Natural killer cell (primary cell): Measurements from ENCODE around the gene MXD1. TPM values are rescaled to one million over a fixed set of nuclear protein-coding genes. Genes with fewer than 3 reads are reported as not detected.
"Not testable (repeated sequence)": the region's sequence is repeated elsewhere in the genome, so short reads cannot be mapped to it uniquely, and the experiment has no call there.

ENCODE experiments used
- ATAC-seq, 3 donors: fragments of 150-1000 bp in 2 of 3; fragments of 200-7000 bp in 1 of 3; cut with Tn5 transposase; 1 replicate in 1 of 3; 2 replicates in 2 of 3; pipeline ENCODE4 v1.10.0; 2021; ENCODE audit warnings: mild to moderate bottlenecking in 2 of 3, moderate library complexity in 2 of 3
- DNase-seq, 2 donors: peaks; one replicate each; pipeline versions ENCODE4 v3.0.0 to v3.0.0-alpha.2; 2013 to 2021; ENCODE audit warnings: mixed read lengths in 1 of 2
- H3K27ac ChIP-seq: one replicate; pipeline ENCODE4 v1.5.1; 2013; ENCODE audit warnings: mild to moderate bottlenecking, low read length
- H3K27me3 ChIP-seq: one replicate; pipeline ENCODE4 v1.6.1; 2013; ENCODE audit warnings: low read length; ENCODE audit not compliant: control insufficient read depth, insufficient read depth
- H3K36me3 ChIP-seq: one replicate; pipeline ENCODE4 v1.6.1; 2013; ENCODE audit warnings: low read length; ENCODE audit not compliant: control insufficient read depth, insufficient read depth
- H3K4me1 ChIP-seq: one replicate; pipeline ENCODE4 v1.6.1; 2013; ENCODE audit warnings: low read length; ENCODE audit not compliant: control insufficient read depth, insufficient read depth
- H3K4me3 ChIP-seq: one replicate; pipeline ENCODE4 v1.5.1; 2013; ENCODE audit warnings: low read length
- H3K9me3 ChIP-seq: one replicate; pipeline ENCODE4 v1.6.1; 2013; ENCODE audit warnings: low read length; ENCODE audit not compliant: control insufficient read depth, insufficient read depth
- H3K27ac Mint-ChIP-seq, 2 donors: one replicate each; pipeline ENCODE4 v1.8.0; 2022; ENCODE audit warnings: mild to moderate bottlenecking in 2 of 2, mixed read lengths in 2 of 2, moderate library complexity in 1 of 2
- H3K27me3 Mint-ChIP-seq, 2 donors: one replicate each; pipeline ENCODE4 v1.8.0; 2022; ENCODE audit warnings: low read depth in 2 of 2, mixed read lengths in 2 of 2
- H3K36me3 Mint-ChIP-seq: one replicate; pipeline ENCODE4 v1.8.0; 2022; ENCODE audit warnings: mixed read lengths
- H3K4me1 Mint-ChIP-seq, 2 donors: one replicate each; pipeline ENCODE4 v1.8.0; 2022; ENCODE audit warnings: mixed read lengths in 2 of 2
- H3K4me3 Mint-ChIP-seq: one replicate; pipeline ENCODE4 v1.8.0; 2022; ENCODE audit warnings: mild to moderate bottlenecking, moderate library complexity, mixed read lengths
- H3K9me3 Mint-ChIP-seq, 2 donors: one replicate each; pipeline ENCODE4 v1.8.0; 2022; ENCODE audit warnings: mixed read lengths in 2 of 2
- WGBS: methylation state at CpG from one replicate; pipeline ENCODE4 v1.1.7; 2013; ENCODE audit warnings: missing lambda C conversion rate; ENCODE audit not compliant: insufficient coverage; 5-methylcytosine and 5-hydroxymethylcytosine counted together
- intact Hi-C: fragments of 100-400 bp; cut with micrococcal nuclease; formaldehyde crosslinking; loops from one replicate; pipeline ENCODE4 v1.14.2; 2022
- total RNA-seq, 4 donors: library from RNA; stranded (reverse); fragments of 120-200 nt in 1 of 4; gene quantifications; one replicate each; pipeline versions ENCODE4 v1.2.3 to v1.2.4, GENCODE V29; 2013 to 2022
- TF ChIP-seq, protein P1 (sequence below): fragments of 200-600 bp; IDR thresholded peaks from one replicate; pipeline ENCODE4 v1.8.0; 2022; ENCODE audit warnings: antibody characterized with exemption

Gene MXD1
- total RNA-seq, 3 donors from 2014 or later (not counting 1 experiment from before 2014, with no cell fraction given): 63.0 to 165 (median 112) TPM

- ATAC-seq (no peak), DNase-seq (no peak)
- H3K4me3 ChIP-seq: no peak overlapping the region
- Mint-ChIP-seq H3K4me3 (no peak overlapping the region), H3K9me3 (no peaks in the 10 kb centered on the region), H3K27ac (no peak overlapping the region), H3K27me3 (no peaks in the 10 kb centered on the region), H3K4me1 (peaks cover 19 to 21% of the 10 kb centered on the region in 2 donors), H3K36me3 (no peaks in the 10 kb centered on the region)
- no peaks in the 10 kb centered on the region for H3K27me3 ChIP-seq
- TF ChIP-seq, protein P1, sequence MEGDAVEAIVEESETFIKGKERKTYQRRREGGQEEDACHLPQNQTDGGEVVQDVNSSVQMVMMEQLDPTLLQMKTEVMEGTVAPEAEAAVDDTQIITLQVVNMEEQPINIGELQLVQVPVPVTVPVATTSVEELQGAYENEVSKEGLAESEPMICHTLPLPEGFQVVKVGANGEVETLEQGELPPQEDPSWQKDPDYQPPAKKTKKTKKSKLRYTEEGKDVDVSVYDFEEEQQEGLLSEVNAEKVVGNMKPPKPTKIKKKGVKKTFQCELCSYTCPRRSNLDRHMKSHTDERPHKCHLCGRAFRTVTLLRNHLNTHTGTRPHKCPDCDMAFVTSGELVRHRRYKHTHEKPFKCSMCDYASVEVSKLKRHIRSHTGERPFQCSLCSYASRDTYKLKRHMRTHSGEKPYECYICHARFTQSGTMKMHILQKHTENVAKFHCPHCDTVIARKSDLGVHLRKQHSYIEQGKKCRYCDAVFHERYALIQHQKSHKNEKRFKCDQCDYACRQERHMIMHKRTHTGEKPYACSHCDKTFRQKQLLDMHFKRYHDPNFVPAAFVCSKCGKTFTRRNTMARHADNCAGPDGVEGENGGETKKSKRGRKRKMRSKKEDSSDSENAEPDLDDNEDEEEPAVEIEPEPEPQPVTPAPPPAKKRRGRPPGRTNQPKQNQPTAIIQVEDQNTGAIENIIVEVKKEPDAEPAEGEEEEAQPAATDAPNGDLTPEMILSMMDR: no peak
- no peak overlapping the region for H3K27ac ChIP-seq
- no peaks in the 10 kb centered on the region for H3K9me3 ChIP-seq
- H3K4me1 ChIP-seq: peaks cover 17% of the 10 kb centered on the region
- intact Hi-C loops: loop anchor here (5.0 kb wide), 1 partner anchor 301 kb away; the partner anchor contains the start of gene C2orf42
- peaks cover 3% of the 10 kb centered on the region for H3K36me3 ChIP-seq
- no CpG with 5 or more reads among the region's 1 CpG for WGBS
Measured at GRCh38 chr2:69890881-69891280, 24.0 kb upstream of the MXD1 start.

DNA sequence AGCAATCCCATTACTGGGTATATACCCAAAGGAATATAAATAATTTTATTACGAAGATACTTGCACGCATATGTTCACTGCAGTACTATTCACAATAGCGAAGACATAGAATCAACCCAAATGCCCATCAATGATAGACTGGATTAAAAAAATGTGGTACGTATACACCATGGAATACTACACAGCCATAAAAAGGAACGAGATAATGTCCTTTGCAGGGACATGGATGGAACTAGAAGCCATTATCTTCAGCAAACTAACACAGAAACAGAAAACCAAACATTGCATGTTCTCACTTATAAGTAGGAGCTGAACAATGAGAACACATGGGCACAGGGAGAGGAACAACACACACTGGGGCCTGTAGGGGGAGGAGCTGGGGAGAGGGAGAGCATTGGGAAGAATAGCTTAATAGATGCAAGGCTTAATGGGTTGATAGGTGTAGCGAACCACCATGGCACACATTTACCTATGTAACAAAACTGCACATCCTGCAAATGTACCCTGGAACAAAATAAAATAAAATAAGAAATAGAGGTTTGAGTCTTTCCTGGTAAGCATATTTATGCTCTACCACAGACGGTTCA lies 22.0 kb upstream of the MXD1 start:
- DNase-seq: peak in 1 of 2 donors; percentile 9
- not testable (repeated sequence) for ATAC-seq, H3K27me3 ChIP-seq, H3K27me3 Mint-ChIP-seq, H3K9me3 ChIP-seq, H3K4me3 ChIP-seq, H3K9me3 Mint-ChIP-seq, H3K36me3 Mint-ChIP-seq
- peak overlapping the region; percentile 100 for H3K4me3 Mint-ChIP-seq
- Histone ChIP-seq H3K27ac (peak overlapping the region; percentile 71), H3K36me3 (peaks cover 18% of the 10 kb centered on the region), H3K4me1 (peaks cover 17% of the 10 kb centered on the region)
- WGBS: 98% methylated on average over 6 of the region's 7 CpGs
- intact Hi-C loops: loop anchor here (5.0 kb wide), 1 partner anchor 299 kb away; the partner anchor contains the start of gene C2orf42
- peak overlapping the region; percentile 95 to 99 for H3K27ac Mint-ChIP-seq
- H3K4me1 Mint-ChIP-seq: peaks cover 24 to 29% of the 10 kb centered on the region in 2 donors

- H3K36me3 ChIP-seq: peaks cover 25% of the 10 kb centered on the region
Measured at GRCh38 chr2:69893684-69894551, 21.0 kb upstream of the MXD1 start, which contains the start of gene SNRNP27. Gene SNRNP27 (plus strand): TSS chr2:69893956. CDS start chr2:69893985, 29 bp downstream.

DNA sequence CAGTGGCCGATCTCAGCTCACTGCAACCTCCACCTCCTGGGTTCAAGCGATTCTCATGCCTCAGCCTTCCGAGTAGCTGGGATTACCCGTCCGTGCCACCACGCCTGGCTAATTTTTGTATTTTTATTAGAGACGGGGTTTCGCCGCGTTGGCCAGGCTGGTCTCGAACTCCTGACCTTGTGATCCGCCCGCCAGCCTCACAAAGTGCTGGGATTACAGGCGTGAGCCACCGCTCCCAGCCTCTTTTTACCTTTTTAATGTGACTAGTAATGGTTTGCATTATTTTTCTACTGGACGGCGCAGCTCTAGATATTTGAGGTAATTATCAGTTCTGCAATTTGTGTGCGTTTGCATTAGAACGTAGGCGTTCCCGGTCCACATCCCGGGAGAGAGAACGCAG lies 20.2 kb upstream of the MXD1 start:
- peak overlapping the region; percentile 66 for H3K4me3 Mint-ChIP-seq
- H3K36me3 Mint-ChIP-seq, H3K27me3 Mint-ChIP-seq, H3K9me3 ChIP-seq, DNase-seq, H3K9me3 Mint-ChIP-seq, ATAC-seq, H3K27me3 ChIP-seq: not testable (repeated sequence)
- peak overlapping the region; percentile 71 for H3K27ac ChIP-seq
- H3K36me3 ChIP-seq: peaks cover 33% of the 10 kb centered on the region
- intact Hi-C loops: loop anchor here (5.0 kb wide), 1 partner anchor 298 kb away; the partner anchor contains the start of gene C2orf42
- WGBS: 59% methylated on average over 23 of the region's 23 CpGs
- H3K4me3 ChIP-seq: peak overlapping the region; percentile 76
- H3K4me1 Mint-ChIP-seq: peaks cover 24 to 29% of the 10 kb centered on the region in 2 donors
- H3K27ac Mint-ChIP-seq: peak overlapping the region; percentile 95 to 99
- peaks cover 17% of the 10 kb centered on the region for H3K4me1 ChIP-seq

More at GRCh38 chr2:69893684-69894551, 21.0 kb upstream of the MXD1 start, which contains the start of gene SNRNP27:
- TF ChIP-seq, protein P1: no peak
- H3K4me3 ChIP-seq: peak within 1 kb of the TSS; percentile 76
- intact Hi-C loops: loop anchor here (5.0 kb wide), 1 partner anchor 298 kb away; the partner anchor contains the start of gene C2orf42
- Mint-ChIP-seq H3K27ac (peak within 1 kb of the TSS; percentile 95 to 99), H3K4me3 (peak within 1 kb of the TSS; percentile 100), H3K36me3 (peaks cover 8% of the 10 kb centered on the region), H3K27me3 (no peaks in the 10 kb centered on the region), H3K4me1 (peaks cover 24 to 29% of the 10 kb centered on the region in 2 donors), H3K9me3 (no peaks in the 10 kb centered on the region)
- no peaks in the 10 kb centered on the region for H3K27me3 ChIP-seq
- 0% methylated on average over 31 of the region's 32 CpGs for WGBS
- DNase-seq (peak; percentile 70 to 90), ATAC-seq (peak; percentile 85 to 94 (median 93))
- peak within 1 kb of the TSS; percentile 71 for H3K27ac ChIP-seq
- H3K4me1 ChIP-seq: peaks cover 17% of the 10 kb centered on the region
- no peaks in the 10 kb centered on the region for H3K9me3 ChIP-seq
